ENCODE measurements around the gene LMAN1. TPM values are rescaled to one million over a fixed set of nuclear protein-coding genes. Genes with fewer than 3 reads are reported as not detected.

The LMAN1 gene
- total RNA-seq, 4 donors from 2014 or later = 30.2 to 200 (median 76.8) TPM

- Histone ChIP-seq H3K36me3 (no peaks in the 10 kb centered on the region), H3K27ac (no peak overlapping the region), H3K4me1 (no peaks in the 10 kb centered on the region), H3K9me3 (no peaks in the 10 kb centered on the region), H3K27me3 (no peaks in the 10 kb centered on the region), H3K4me3 (no peak overlapping the region)
- no peak for DNase-seq
- intact Hi-C loops (cut with DNase I; ENCODE audit: low total_unique reads) = no loop called here
- TF ChIP-seq CTCF (IDR thresholded peaks at IDR 0.05) (no peak), POLR2A (IDR thresholded peaks at IDR 0.05) (no peak)
These were observed 34.3 kb upstream of the LMAN1 start for GRCh38 chr18:59393381-59393780.

- TF ChIP-seq CTCF (IDR thresholded peaks at IDR 0.05) (no peak), POLR2A (IDR thresholded peaks at IDR 0.05) (no peak)
- H3K36me3 ChIP-seq = no peaks in the 10 kb centered on the region
- intact Hi-C loops (cut with DNase I; ENCODE audit: low total_unique reads) = no loop called here
These were observed 29.8 kb upstream of the LMAN1 start for GRCh38 chr18:59388817-59389216.

GRCh38 chr18:59387687-59388565 lies 28.9 kb upstream of the LMAN1 start:
- Histone ChIP-seq H3K4me3 (no peak overlapping the region), H3K36me3 (no peaks in the 10 kb centered on the region), H3K9me3 (no peaks in the 10 kb centered on the region), H3K4me1 (no peaks in the 10 kb centered on the region), H3K27me3 (no peaks in the 10 kb centered on the region), H3K27ac (no peak overlapping the region)
- TF ChIP-seq CTCF (IDR thresholded peaks at IDR 0.05) (no peak), POLR2A (IDR thresholded peaks at IDR 0.05) (no peak)
- DNase-seq = no peak
- intact Hi-C loops (cut with DNase I; ENCODE audit: low total_unique reads) = no loop called here

More at GRCh38 chr18:59388817-59389216, 29.8 kb upstream of the LMAN1 start:
- DNase-seq = no peak
- Histone ChIP-seq H3K27me3 (no peaks in the 10 kb centered on the region), H3K4me1 (no peaks in the 10 kb centered on the region), H3K4me3 (no peak overlapping the region), H3K9me3 (no peaks in the 10 kb centered on the region), H3K27ac (no peak overlapping the region)

GRCh38 chr18:59386909-59387686 lies 28.0 kb upstream of the LMAN1 start:
- no peak for TF ChIP-seq CTCF (IDR thresholded peaks at IDR 0.05)
- no peak for TF ChIP-seq POLR2A (IDR thresholded peaks at IDR 0.05)
- no peaks in the 10 kb centered on the region for H3K27me3 ChIP-seq
- intact Hi-C loops (cut with DNase I; ENCODE audit: low total_unique reads) = no loop called here
- no peaks in the 10 kb centered on the region for H3K36me3 ChIP-seq
- H3K27ac ChIP-seq = no peak overlapping the region
- no peak overlapping the region for H3K4me3 ChIP-seq
- H3K4me1 ChIP-seq = no peaks in the 10 kb centered on the region
- H3K9me3 ChIP-seq = no peaks in the 10 kb centered on the region
- no peak for DNase-seq

GRCh38 chr18:59385191-59385590 lies 26.1 kb upstream of the LMAN1 start:
- Histone ChIP-seq H3K4me1 (no peaks in the 10 kb centered on the region), H3K36me3 (no peaks in the 10 kb centered on the region), H3K27ac (no peak overlapping the region), H3K4me3 (no peak overlapping the region), H3K9me3 (no peaks in the 10 kb centered on the region), H3K27me3 (no peaks in the 10 kb centered on the region)
- TF ChIP-seq CTCF (IDR thresholded peaks at IDR 0.05) (no peak), POLR2A (IDR thresholded peaks at IDR 0.05) (no peak)
- intact Hi-C loops (cut with DNase I; ENCODE audit: low total_unique reads) = no loop called here
- no peak for DNase-seq
